Mammary epithelial cell (primary cell): ENCODE measurements around the gene NRG3.

Source experiments
- CTCF ChIP-seq, 2 donors: IDR thresholded peaks in 1 of 2; conservative IDR thresholded peaks in 1 of 2; 2 replicates each; pipeline ENCODE4 v1.5.1; 2011 to 2012; ENCODE audit warnings: inconsistent platforms in 2 of 2, low read length in 2 of 2, mild to moderate bottlenecking in 2 of 2, control low read depth in 1 of 2, low read depth in 1 of 2; ENCODE audit not compliant: insufficient read depth in 1 of 2; ENCODE audit errors: extremely low read depth in 1 of 2
- EZH2 ChIP-seq: IDR thresholded peaks from 2 replicates; pipeline ENCODE4 v1.6.1; 2012; ENCODE audit warnings: low read length, inconsistent platforms, borderline replicate concordance

- TF ChIP-seq CTCF (conservative IDR thresholded peaks at IDR 0.05 in 1 of 2, IDR thresholded peaks at IDR 0.05 in 1 of 2; ENCODE audit: extremely low read depth in 1 of 2, insufficient read depth in 1 of 2, low read depth in 1 of 2, low read length in 2 of 2) (no peak), EZH2 (no peak)
These were observed 92.7 kb downstream of the NRG3 start for GRCh38 chr10:81967716-81968115.
